GM23338 (cell line): ENCODE results near the gene CDR2L.
"Not testable (repeated sequence)": the region's sequence is repeated elsewhere in the genome, so short reads cannot be mapped to it uniquely, and the experiment has no call there.

ENCODE experiments used
- CREB1 ChIP-seq: fragments of 250-450 bp; sonication (Bioruptor Pico); IDR thresholded peaks from 2 replicates; pipeline ENCODE4 v1.5.0; 2020; ENCODE audit warnings: low read depth, mild to moderate bottlenecking, moderate library complexity
- CTCF ChIP-seq, 2 experiments: fragments of 200-600 bp in 1 of 2; sonication (generic) in 1 of 2; conservative IDR thresholded peaks; 2 replicates each; pipeline versions ENCODE4 v1.5.1 to v1.6.1; 2016 to 2017; ENCODE audit warnings: antibody characterized with exemption in 2 of 2, low read depth in 2 of 2, mild to moderate bottlenecking in 2 of 2, moderate library complexity in 1 of 2
- ETS1 ChIP-seq: IDR thresholded peaks from 2 replicates; pipeline ENCODE4 v1.6.1; 2016; ENCODE audit warnings: antibody characterized with exemption
- EZH2 ChIP-seq: fragments of 200-600 bp; sonication (generic); IDR thresholded peaks from one replicate; pipeline ENCODE4 v1.8.0; 2017; ENCODE audit warnings: antibody characterized with exemption, mild to moderate bottlenecking, low read depth; ENCODE audit not compliant: unreplicated experiment
- EZH2phosphoT487 ChIP-seq: fragments of 200-600 bp; sonication (generic); IDR thresholded peaks from one replicate; pipeline ENCODE4 v1.8.1; 2018; ENCODE audit warnings: antibody characterized with exemption; ENCODE audit not compliant: unreplicated experiment
- JUNB ChIP-seq: IDR thresholded peaks from one replicate; pipeline ENCODE4 v1.6.1; 2016; ENCODE audit warnings: antibody characterized with exemption; ENCODE audit not compliant: unreplicated experiment
- POLR2AphosphoS5 ChIP-seq: IDR thresholded peaks from 2 replicates; pipeline ENCODE4 v1.6.1; 2016; ENCODE audit warnings: antibody characterized with exemption, low read depth
- REST ChIP-seq: IDR thresholded peaks from one replicate; pipeline ENCODE4 v1.6.1; 2018; ENCODE audit warnings: antibody characterized with exemption; ENCODE audit not compliant: unreplicated experiment
- STAT1 ChIP-seq: IDR thresholded peaks from one replicate; pipeline ENCODE4 v1.6.1; 2016; ENCODE audit warnings: antibody characterized with exemption; ENCODE audit not compliant: unreplicated experiment
- ZNF114 ChIP-seq: fragments of 250-450 bp; sonication (Bioruptor Pico); IDR thresholded peaks from 2 replicates; pipeline ENCODE4 v1.5.0; 2020; ENCODE audit warnings: mild to moderate bottlenecking, moderate library complexity
- ZNF331 ChIP-seq: fragments of 250-450 bp; sonication (Bioruptor Pico); IDR thresholded peaks from 2 replicates; pipeline ENCODE4 v1.5.0; 2020; ENCODE audit warnings: low read depth, mild to moderate bottlenecking, moderate library complexity
- ZNF462 ChIP-seq: fragments of 250-450 bp; sonication (Bioruptor Pico); IDR thresholded peaks from 2 replicates; pipeline ENCODE4 v1.5.0; 2020; ENCODE audit warnings: mild to moderate bottlenecking, moderate library complexity

GRCh38 chr17:75006084-75006483 is 18.7 kb downstream of the CDR2L start:
- TF ChIP-seq JUNB; EZH2; CTCF (conservative IDR thresholded peaks at IDR 0.05; ENCODE audit: low read depth in 2 of 2); REST; POLR2AphosphoS5; CREB1 (CRISPR knock-in tag); ZNF114 (CRISPR knock-in tag); EZH2phosphoT487; ZNF331; STAT1; ZNF462 (CRISPR knock-in tag); ETS1: not testable (repeated sequence)
